AG04449 (cell line): Measurements from ENCODE around the gene NCKAP5L.

Experiments
- CTCF ChIA-PET: fragments of 350-600 bp; formaldehyde crosslinking; extraction: SDS; loops from one replicate; lab custom pipeline; 2021; ENCODE audit warnings: antibody characterized with exemption; lab: Yijun Ruan, JAX
- POLR2A ChIA-PET: fragments of 400-600, 350-600 bp; formaldehyde crosslinking; extraction: SDS; loops from one replicate; lab custom pipeline; 2020; ENCODE audit warnings: antibody characterized with exemption, inconsistent platforms; lab: Yijun Ruan, JAX
- DNase-seq: peaks from one replicate; pipeline ENCODE4 v3.0.0-alpha.2; 2010; ENCODE audit warnings: low read depth, low spot score
- H3K4me3 ChIP-seq: 2 replicates; pipeline ENCODE4 v1.5.1; 2011; ENCODE audit warnings: low read depth, mild to moderate bottlenecking, control low read depth, low read length
- CTCF ChIP-seq: IDR thresholded peaks from one replicate; pipeline ENCODE4 v1.5.1; 2011; ENCODE audit warnings: mild to moderate bottlenecking, moderate library complexity, low read length, control low read depth, inconsistent platforms; ENCODE audit not compliant: insufficient read depth; ENCODE audit errors: missing control alignments

The NCKAP5L gene

GRCh38 chr12:49823350-49823749 is 4.9 kb downstream of the NCKAP5L start:
- no peak overlapping the region for H3K4me3 ChIP-seq
- no peak for DNase-seq
- TF ChIP-seq CTCF = no peak
- ChIA-PET CTCF (interaction anchor here (0.6 to 2.4 kb wide), 3 partner anchors 20 to 122 kb away, joined by 4 to 8 read pairs (median 6); partner anchors contain the start of gene BCDIN3D), POLR2A (no interaction called here)

- no peak overlapping the region for H3K4me3 ChIP-seq
- no peak for DNase-seq
- CTCF ChIA-PET = interaction anchor here (1.2 to 2.2 kb wide), 3 partner anchors 16 to 124 kb away, joined by 3 to 6 read pairs (median 4); no protein-coding TSS in a partner anchor
- POLR2A ChIA-PET = interaction anchor here (0.6 kb wide), 1 partner anchor 38 kb away, joined by 3 read pairs; no protein-coding TSS in a partner anchor
- no peak for TF ChIP-seq CTCF
Observed at GRCh38 chr12:49821373-49822287, 6.6 kb downstream of the NCKAP5L start.

- CTCF ChIA-PET = interaction anchor here (0.8 to 1.2 kb wide), 3 partner anchors 19 to 235 kb away, joined by 3 read pairs; no protein-coding TSS in a partner anchor
Observed at GRCh38 chr12:49819786-49820185, 8.4 kb downstream of the NCKAP5L start.

GRCh38 chr12:49818241-49818895 is 9.8 kb downstream of the NCKAP5L start:
- ChIA-PET POLR2A (no interaction called here), CTCF (interaction anchor here (0.9 to 1.2 kb wide), 2 partner anchors 21 to 56 kb away, joined by 3 read pairs; no protein-coding TSS in a partner anchor)
- DNase-seq = no peak
- no peak overlapping the region for H3K4me3 ChIP-seq
- no peak for TF ChIP-seq CTCF

More at GRCh38 chr12:49819786-49820185, 8.4 kb downstream of the NCKAP5L start:
- no peak for TF ChIP-seq CTCF
- no peak overlapping the region for H3K4me3 ChIP-seq
- DNase-seq = no peak
- POLR2A ChIA-PET = interaction anchor here (0.6 kb wide), 1 partner anchor 36 kb away, joined by 3 read pairs; no protein-coding TSS in a partner anchor

GRCh38 chr12:49813131-49813530 is 15.1 kb downstream of the NCKAP5L start:
- ChIA-PET CTCF (interaction anchor here (1.0 kb wide), 1 partner anchor 14 kb away, joined by 3 read pairs; no protein-coding TSS in a partner anchor), POLR2A (no interaction called here)
- H3K4me3 ChIP-seq = no peak overlapping the region
- TF ChIP-seq CTCF = no peak
- no peak for DNase-seq
